ENCODE results near the gene CPLX4.

GRCh38 chr18:59286341-59286740, 32.1 kb downstream of the CPLX4 start:
- no peak for TF ChIP-seq POLR2AphosphoS5 (IDR thresholded peaks at IDR 0.05; ENCODE audit: low read depth, low read length)
- no peak for TF ChIP-seq TAF1 (IDR thresholded peaks at IDR 0.05; ENCODE audit: low read depth, low read length)

Measured in GM12891 (cell line).